OCI-LY1 (cell line): ENCODE data around the gene PDGFD.

Experiments used
- H2AFZ ChIP-seq: fragments of 200-600 bp; sonication (generic), shearing (Covaris generic); 2 replicates; pipeline ENCODE4 v1.6.0; 2014; ENCODE audit warnings: antibody characterized with exemption, mild to moderate bottlenecking, low read length
- H3F3A ChIP-seq: fragments of 200-600 bp; sonication (generic), shearing (Covaris generic); 2 replicates; pipeline ENCODE4 v1.6.0; 2014; ENCODE audit warnings: mild to moderate bottlenecking, antibody characterized with exemption, low read length, moderate library complexity; ENCODE audit not compliant: insufficient read depth
- H3K27ac ChIP-seq: fragments of 200-600 bp; sonication (generic); 2 replicates; pipeline ENCODE4 v1.5.1; 2014; ENCODE audit warnings: low read length, mixed run types, mild to moderate bottlenecking, low read depth; ENCODE audit not compliant: poor library complexity, severe bottlenecking
- H3K27me3 ChIP-seq: fragments of 200-600 bp; sonication (generic); 2 replicates; pipeline ENCODE4 v1.6.0; 2014; ENCODE audit warnings: antibody characterized with exemption, mild to moderate bottlenecking, low read length, moderate library complexity; ENCODE audit not compliant: insufficient read depth
- H3K36me3 ChIP-seq: fragments of 200-600 bp; sonication (generic); 2 replicates; pipeline ENCODE4 v1.6.1; 2014; ENCODE audit warnings: mild to moderate bottlenecking, antibody characterized with exemption, low read length, moderate library complexity, mixed read lengths; ENCODE audit not compliant: insufficient read depth
- H3K4me1 ChIP-seq: fragments of 200-600 bp; sonication (generic); 2 replicates; pipeline ENCODE4 v1.5.1; 2014; ENCODE audit warnings: mild to moderate bottlenecking, low read length, moderate library complexity; ENCODE audit not compliant: insufficient read depth, severe bottlenecking
- H3K4me2 ChIP-seq: fragments of 200-600 bp; sonication (generic), shearing (Covaris generic); 2 replicates; pipeline ENCODE4 v1.6.1; 2014; ENCODE audit warnings: low read length
- H3K4me3 ChIP-seq: fragments of 200-600 bp; sonication (generic); 2 replicates; pipeline ENCODE4 v1.5.1; 2014; ENCODE audit warnings: low read length, low read depth, mild to moderate bottlenecking, mixed read lengths; ENCODE audit not compliant: poor library complexity, severe bottlenecking
- H3K79me2 ChIP-seq: fragments of 200-600 bp; shearing (Covaris generic); 2 replicates; pipeline ENCODE4 v1.6.1; 2016; ENCODE audit warnings: mixed run types, low read length, mixed read lengths; ENCODE audit not compliant: insufficient read depth
- H3K9ac ChIP-seq: fragments of 200-600 bp; sonication (generic), shearing (Covaris generic); 2 replicates; pipeline ENCODE4 v1.6.1; 2014; ENCODE audit warnings: mild to moderate bottlenecking, low read length, mixed read lengths
- H3K9me2 ChIP-seq: fragments of 200-600 bp; sonication (generic), shearing (Covaris generic); 2 replicates; pipeline ENCODE4 v1.6.1; 2014; ENCODE audit warnings: low read depth, mild to moderate bottlenecking, low read length, mixed read lengths
- H3K9me3 ChIP-seq: fragments of 200-600 bp; shearing (Covaris generic); 2 replicates; pipeline ENCODE4 v1.6.1; 2014; ENCODE audit warnings: low read length, mixed read lengths
- H4K20me1 ChIP-seq: fragments of 200-600 bp; sonication (generic), shearing (Covaris generic); 2 replicates; pipeline ENCODE4 v1.6.0; 2016; ENCODE audit warnings: mild to moderate bottlenecking, low read length; ENCODE audit not compliant: insufficient read depth
- EZH2 ChIP-seq: fragments of 200-600 bp; sonication (generic), shearing (Covaris generic); IDR thresholded peaks from 2 replicates; pipeline ENCODE4 v1.8.0; 2017; ENCODE audit warnings: borderline replicate concordance, mixed run types, mild to moderate bottlenecking, antibody characterized with exemption, low read length, moderate library complexity, mixed read lengths
- TF ChIP-seq, protein P1 (sequence below): fragments of 200-600 bp; sonication (generic), shearing (Covaris generic); IDR thresholded peaks from 2 replicates; pipeline ENCODE4 v1.5.1; 2017; ENCODE audit warnings: mild to moderate bottlenecking, antibody characterized with exemption, low read length, moderate library complexity, mixed read lengths

The PDGFD gene

GRCh38 chr11:103944251-103944940, 219.6 kb downstream of the PDGFD start:
- Histone ChIP-seq H3K9me2 (no peaks in the 10 kb centered on the region), H3K36me3 (no peaks in the 10 kb centered on the region)

DNA sequence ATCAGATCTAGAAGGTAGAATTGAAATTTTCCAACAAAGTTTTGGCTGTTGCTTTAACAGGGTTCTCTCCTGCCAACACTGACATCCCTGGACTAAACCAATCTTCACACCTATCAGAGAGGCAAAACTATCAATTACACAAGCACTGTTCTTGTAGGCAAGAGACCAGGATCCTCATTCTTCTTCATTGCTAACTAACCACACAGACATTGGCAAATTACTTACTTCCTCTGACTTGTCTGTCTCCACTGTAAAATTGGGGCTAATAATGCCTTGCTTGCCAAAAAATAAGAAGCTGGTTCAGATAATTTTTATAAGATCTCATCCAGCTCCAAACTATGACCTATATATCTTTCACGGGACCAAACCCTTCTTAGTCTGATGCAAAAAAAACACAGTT, 221.3 kb downstream of the PDGFD start:
- H3K27me3 ChIP-seq: no peaks in the 10 kb centered on the region
- no peaks in the 10 kb centered on the region for H3K36me3 ChIP-seq
- H2AFZ ChIP-seq: no peak overlapping the region
- TF ChIP-seq, protein P1, sequence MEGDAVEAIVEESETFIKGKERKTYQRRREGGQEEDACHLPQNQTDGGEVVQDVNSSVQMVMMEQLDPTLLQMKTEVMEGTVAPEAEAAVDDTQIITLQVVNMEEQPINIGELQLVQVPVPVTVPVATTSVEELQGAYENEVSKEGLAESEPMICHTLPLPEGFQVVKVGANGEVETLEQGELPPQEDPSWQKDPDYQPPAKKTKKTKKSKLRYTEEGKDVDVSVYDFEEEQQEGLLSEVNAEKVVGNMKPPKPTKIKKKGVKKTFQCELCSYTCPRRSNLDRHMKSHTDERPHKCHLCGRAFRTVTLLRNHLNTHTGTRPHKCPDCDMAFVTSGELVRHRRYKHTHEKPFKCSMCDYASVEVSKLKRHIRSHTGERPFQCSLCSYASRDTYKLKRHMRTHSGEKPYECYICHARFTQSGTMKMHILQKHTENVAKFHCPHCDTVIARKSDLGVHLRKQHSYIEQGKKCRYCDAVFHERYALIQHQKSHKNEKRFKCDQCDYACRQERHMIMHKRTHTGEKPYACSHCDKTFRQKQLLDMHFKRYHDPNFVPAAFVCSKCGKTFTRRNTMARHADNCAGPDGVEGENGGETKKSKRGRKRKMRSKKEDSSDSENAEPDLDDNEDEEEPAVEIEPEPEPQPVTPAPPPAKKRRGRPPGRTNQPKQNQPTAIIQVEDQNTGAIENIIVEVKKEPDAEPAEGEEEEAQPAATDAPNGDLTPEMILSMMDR: no peak
- TF ChIP-seq EZH2: no peak
- no peaks in the 10 kb centered on the region for H4K20me1 ChIP-seq
- no peak overlapping the region for H3K4me3 ChIP-seq
- H3K4me1 ChIP-seq: peaks cover 5% of the 10 kb centered on the region
- H3K27ac ChIP-seq: no peak overlapping the region
- no peaks in the 10 kb centered on the region for H3K79me2 ChIP-seq
- H3K4me2 ChIP-seq: no peak overlapping the region
- no peak overlapping the region for H3K9ac ChIP-seq
- H3K9me3 ChIP-seq: no peaks in the 10 kb centered on the region
- no peaks in the 10 kb centered on the region for H3K9me2 ChIP-seq
- H3F3A ChIP-seq: no peaks in the 10 kb centered on the region

More at GRCh38 chr11:103944251-103944940, 219.6 kb downstream of the PDGFD start:
- Histone ChIP-seq H3K79me2 (no peaks in the 10 kb centered on the region), H2AFZ (no peak overlapping the region), H4K20me1 (no peaks in the 10 kb centered on the region), H3F3A (no peaks in the 10 kb centered on the region), H3K27me3 (no peaks in the 10 kb centered on the region), H3K4me3 (no peak overlapping the region), H3K4me1 (peaks cover 17% of the 10 kb centered on the region), H3K4me2 (no peak overlapping the region), H3K9ac (no peak overlapping the region), H3K27ac (no peak overlapping the region), H3K9me3 (no peaks in the 10 kb centered on the region)
- TF ChIP-seq EZH2: no peak
- TF ChIP-seq, protein P1: no peak

DNA sequence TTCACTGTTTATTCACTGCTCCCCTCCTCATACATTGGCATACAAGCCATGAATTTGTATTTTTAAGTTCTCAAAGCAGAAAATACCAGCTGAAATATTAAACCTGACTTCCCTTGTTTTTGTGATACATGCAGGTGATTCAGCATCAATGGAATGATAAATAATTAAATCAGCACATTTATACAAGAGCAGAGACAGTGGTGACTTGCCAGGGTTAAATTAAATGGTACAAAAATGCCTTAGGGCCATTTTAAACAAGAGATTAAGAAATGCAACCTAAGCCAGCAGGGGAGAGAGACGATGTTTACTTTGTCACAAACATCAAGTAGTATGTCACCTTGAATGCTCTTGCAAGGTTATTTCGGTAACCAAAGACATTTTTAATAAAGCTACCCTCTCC, 223.4 kb downstream of the PDGFD start:
- Histone ChIP-seq H3K4me2 (no peak overlapping the region), H3K9me2 (no peaks in the 10 kb centered on the region), H3K36me3 (no peaks in the 10 kb centered on the region), H3K27ac (no peak overlapping the region), H3K9ac (no peak overlapping the region), H3K4me1 (no peaks in the 10 kb centered on the region), H2AFZ (no peak overlapping the region), H3K4me3 (no peak overlapping the region), H3K79me2 (no peaks in the 10 kb centered on the region), H3K9me3 (no peaks in the 10 kb centered on the region), H4K20me1 (no peaks in the 10 kb centered on the region), H3K27me3 (no peaks in the 10 kb centered on the region), H3F3A (no peaks in the 10 kb centered on the region)
- TF ChIP-seq, protein P1: no peak
- no peak for TF ChIP-seq EZH2
